Measurements from ENCODE around the gene OR1F1.
"Not testable (repeated sequence)": the region's sequence is repeated elsewhere in the genome, so short reads cannot be mapped to it uniquely, and the experiment has no call there.

The OR1F1 gene

GRCh38 chr16:3150346-3151218, 37.4 kb upstream of the OR1F1 start:
- peak; percentile 93 for DNase-seq (ENCODE audit: low read depth, low spot score)

- no peak for DNase-seq (ENCODE audit: low read depth, low spot score)
Measured at GRCh38 chr16:3152027-3152276, 36.1 kb upstream of the OR1F1 start.

GRCh38 chr16:3152277-3152990, 35.6 kb upstream of the OR1F1 start:
- DNase-seq (ENCODE audit: low read depth, low spot score): peak; percentile 77

DNA sequence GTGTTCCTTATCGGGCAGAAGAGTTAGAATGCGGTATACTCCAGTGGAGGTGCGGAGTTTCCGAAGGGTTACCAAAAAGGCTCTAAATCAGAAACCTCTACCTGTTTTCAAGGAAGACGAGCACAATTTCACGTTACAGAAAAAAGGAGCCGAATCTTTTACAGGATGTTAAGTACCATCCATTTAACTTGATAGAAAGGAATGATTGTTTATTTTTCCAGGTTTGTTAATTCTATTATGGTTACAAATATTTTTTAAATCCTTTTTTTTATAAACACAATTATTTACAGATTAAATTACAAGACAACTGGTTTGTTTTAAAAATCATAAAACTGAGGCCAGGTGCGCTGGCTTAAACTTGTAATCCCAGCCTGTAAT, 35.0 kb upstream of the OR1F1 start:
- DNase-seq (ENCODE audit: low read depth, low spot score): no peak

DNA sequence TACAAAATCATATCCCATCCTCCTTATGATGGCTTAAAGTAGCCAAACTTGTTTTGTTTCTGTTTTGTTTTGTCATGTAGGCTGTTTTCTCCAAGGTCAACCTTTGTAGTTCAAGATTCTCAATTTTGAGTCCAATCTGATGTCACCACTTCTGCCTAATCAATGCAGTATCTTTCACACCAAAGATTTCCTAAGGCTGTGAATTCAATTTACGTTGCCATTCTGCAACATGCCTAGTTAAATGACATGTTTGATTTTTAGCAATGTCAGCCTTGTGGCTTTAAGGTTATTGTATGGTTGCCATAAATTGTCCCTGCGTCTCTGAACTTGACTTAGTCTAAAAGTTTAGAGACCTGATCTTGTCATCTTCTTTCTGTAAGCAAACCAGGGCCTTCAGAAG, 32.8 kb upstream of the OR1F1 start:
- no peak for DNase-seq (ENCODE audit: low read depth, low spot score)

DNA sequence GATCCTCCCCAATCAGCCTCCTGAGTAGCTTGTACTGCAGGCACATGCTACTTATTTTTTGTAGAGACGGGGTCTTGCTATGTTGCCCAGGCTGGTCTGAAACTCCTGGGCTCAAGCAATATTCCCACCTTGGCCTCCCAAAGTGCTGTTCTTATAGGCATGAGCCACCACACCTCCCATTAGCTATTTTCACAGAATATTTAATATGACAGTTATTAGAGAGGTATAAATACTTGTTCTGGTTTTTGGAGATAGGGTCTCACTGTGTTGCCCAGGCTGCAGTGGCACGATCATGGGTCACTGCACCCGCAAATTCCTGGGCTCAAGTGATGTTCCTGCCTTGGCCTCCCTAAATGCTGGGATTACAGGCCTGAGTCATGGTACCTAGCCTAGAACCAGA, 32.0 kb upstream of the OR1F1 start:
- no peak for DNase-seq (ENCODE audit: low read depth, low spot score)

- DNase-seq (ENCODE audit: low read depth, low spot score): peak; percentile 59
Measured at GRCh38 chr16:3157229-3158025, 30.6 kb upstream of the OR1F1 start.

GRCh38 chr16:3158026-3158509, 29.9 kb upstream of the OR1F1 start:
- DNase-seq (ENCODE audit: low read depth, low spot score): no peak

GRCh38 chr16:3158510-3159314, 29.3 kb upstream of the OR1F1 start:
- DNase-seq (ENCODE audit: low read depth, low spot score): peak; percentile 46

GRCh38 chr16:3161235-3162018, 26.6 kb upstream of the OR1F1 start:
- DNase-seq (ENCODE audit: low read depth, low spot score): no peak

DNA sequence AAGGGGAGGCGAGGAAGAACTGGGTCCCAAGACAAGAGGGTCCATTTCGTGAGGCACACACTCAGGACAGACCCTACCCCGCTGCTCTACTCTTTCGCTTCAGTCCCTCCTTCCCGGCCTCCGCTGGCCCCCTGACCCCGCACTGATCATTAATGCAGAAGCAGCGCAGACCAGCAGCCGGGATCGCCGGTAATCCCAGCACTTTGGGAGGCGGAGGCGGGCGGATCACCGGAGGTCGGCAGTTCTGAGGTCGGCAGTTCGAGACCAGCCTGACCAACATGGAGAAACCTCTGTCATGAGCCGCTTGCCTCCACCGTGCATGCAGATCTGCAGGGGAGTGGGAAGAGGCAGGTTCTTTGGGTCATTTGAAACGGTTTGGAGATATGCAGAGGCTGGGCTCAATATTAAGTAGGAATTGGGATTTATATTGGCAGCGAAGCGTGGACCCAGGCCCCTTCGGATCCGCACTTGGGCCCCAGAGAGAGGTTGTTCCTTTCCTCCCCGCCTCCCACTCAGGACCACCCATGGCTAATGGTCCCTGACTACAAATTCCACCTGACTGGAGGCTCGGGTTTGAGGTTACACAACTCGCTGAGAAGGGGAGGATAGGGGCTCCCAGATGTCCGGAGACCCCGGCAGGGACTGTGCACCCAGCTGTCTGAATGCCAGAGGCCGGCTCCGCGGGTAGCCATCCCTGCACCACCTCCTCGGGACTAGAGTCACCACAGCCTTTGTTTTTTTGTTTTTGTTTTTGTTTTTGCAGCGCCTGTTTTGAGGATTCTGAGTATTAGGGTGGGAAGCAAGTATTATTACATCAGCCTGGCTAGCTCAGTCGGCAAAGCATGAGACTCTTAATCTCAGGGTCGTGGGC, 23.6 kb upstream of the OR1F1 start:
- DNase-seq (ENCODE audit: low read depth, low spot score): no peak

GRCh38 chr16:3165111-3165822, 22.7 kb upstream of the OR1F1 start:
- no peak for DNase-seq (ENCODE audit: low read depth, low spot score)

DNA sequence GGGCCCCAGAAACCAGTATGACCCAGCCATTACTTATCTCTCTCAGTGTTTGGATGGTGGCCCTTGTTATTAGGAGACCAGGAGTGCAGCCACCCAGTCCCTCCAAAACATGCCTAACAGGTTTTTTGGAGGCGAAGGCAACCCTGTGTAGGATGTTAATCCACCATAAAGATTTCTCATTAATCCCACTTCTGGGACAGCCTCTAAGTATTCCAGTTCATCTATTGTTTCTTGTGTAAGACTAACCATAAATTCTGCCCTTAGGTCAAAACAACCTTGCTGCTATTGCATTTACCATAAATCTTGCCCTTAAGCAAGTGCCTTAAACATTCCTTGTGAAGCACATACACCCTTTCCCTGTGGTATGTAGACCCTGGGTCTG, 21.5 kb upstream of the OR1F1 start:
- DNase-seq (ENCODE audit: low read depth, low spot score): no peak

DNA sequence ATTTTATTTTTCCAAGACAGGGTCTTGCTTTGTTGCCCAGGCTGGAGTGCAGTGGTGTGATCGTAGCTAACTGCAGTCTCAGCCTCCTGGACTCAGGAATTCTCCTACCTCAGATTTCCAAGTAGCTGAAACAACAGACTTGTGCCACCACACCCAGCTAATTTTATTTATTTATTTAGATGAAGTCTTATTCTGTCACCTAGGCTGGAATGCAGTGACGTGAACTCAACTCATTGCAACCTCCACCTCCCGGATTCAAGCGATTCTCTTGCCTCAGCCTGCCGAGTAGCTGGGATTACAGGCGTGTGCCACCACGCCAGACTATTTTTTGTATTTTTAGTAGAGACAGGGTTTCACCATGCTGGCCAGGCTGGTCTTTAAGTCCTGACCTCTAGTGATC, 19.3 kb upstream of the OR1F1 start:
- DNase-seq (ENCODE audit: low read depth, low spot score): not testable (repeated sequence)

DNA sequence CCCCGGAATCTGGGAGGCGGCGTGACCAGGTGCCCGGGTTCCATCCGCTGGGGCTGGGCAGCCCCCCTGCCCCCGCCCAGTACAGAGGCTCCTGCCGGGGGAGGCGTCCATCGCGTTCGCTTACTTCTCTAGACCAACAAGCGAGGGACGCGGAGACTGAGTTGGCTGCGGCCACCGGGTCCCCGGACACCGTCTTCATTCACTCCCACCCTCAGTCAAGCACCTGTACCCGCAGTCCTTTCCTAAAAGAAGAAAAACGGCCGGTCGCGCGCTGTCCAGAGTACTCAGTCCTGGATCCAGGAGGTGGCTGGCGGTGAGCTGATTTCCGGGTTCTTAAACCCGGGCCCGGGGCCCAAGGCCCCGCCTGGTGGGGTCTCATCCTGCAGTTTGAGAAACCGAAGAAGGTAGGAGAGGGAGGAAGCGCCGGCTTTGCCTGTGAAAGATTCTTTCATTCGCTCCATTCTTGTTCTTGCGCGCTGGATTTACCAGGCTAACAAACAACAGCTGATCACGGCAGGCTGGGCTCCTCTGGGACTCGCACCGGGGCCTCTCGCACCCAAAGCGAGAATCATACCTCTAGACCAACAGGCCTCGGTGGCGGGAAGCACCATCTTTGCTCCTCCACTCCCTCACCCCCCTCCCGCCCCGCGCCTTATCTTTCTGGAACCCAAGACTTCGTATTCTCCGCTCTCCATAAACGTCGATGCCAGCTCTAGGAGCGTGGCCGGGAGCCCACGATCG, 17.4 kb upstream of the OR1F1 start:
- no peak for DNase-seq (ENCODE audit: low read depth, low spot score)

DNA sequence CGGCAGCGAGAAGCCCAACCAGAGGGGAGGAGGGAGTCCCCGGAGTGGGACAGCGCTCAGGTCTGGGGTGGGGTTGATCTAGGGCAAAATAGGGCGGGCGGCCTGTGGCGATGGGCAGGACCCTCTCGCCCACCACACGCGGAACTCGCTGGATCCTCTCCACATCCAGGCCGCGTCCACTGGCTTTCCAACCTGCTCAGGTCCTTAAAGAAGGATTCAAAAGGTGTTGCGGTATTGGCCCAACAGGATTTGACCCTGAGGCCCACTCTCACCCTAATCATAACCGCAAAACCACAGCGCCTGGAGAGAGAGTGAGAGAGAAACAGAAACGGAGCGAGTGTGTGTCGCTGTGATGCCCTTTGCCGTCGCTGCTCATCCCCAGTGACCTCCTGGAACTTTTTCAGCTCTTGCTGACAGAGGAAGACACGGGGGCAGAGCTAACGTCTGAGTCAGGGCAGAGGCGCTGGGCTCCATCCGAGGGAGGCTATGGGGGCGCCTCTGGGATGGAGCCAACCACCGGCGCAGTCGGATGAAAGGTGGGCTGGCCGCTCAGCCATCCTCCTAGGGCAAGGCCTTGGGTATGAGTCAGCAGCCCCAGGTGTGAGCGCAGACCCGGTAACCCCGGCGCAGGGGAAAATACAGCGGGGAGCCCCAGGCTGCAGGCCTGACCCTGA, 16.7 kb upstream of the OR1F1 start:
- DNase-seq (ENCODE audit: low read depth, low spot score): no peak

DNA sequence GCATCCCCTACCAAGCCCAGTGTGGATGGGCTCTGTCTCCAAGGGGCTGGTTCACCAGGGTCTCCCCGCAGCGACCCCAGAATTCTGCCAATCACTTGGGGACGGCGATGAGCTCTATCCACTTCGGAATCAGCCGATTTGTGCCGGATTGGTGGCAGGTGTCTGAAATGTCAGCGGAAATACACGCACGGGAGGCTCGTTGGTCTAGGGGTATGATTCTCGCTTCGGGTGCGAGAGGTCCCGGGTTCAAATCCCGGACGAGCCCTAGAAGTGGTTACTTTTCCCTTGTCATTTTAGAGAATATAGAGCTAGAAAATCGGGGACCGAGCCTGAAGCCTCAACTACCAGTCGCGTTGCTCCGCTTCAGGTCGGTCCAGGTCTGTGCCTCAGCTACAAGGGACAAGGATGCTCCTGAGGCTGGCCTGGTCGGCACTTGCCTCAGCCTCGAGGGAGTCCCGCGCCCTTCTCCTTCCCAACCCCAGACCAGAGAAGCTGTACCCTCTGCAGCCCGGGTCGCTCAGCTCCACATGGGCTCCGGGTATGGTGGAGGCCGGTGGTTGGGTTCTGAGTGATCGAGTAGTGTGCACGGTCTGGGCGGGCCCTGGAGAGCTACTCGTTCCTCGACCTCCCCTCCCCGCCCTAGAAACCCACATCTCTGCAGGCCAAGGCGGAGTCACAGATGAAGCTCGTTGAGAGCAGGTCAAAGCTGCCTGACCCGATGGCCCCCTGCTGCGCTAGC, 16.0 kb upstream of the OR1F1 start:
- DNase-seq (ENCODE audit: low read depth, low spot score): no peak
